HG03135 (cell line): ENCODE measurements around the gene PDXDC1.
"Not testable (repeated sequence)": the region's sequence is repeated elsewhere in the genome, so short reads cannot be mapped to it uniquely, and the experiment has no call there.

ENCODE experiments used
- ATAC-seq: cut with Tn5 transposase; IDR thresholded peaks from one replicate; pipeline ENCODE4 v1.9.1; 2021; ENCODE audit warnings: mild to moderate bottlenecking, moderate library complexity; ENCODE audit not compliant: unreplicated experiment

The PDXDC1 gene

GRCh38 chr16:15008647-15009046, 33.8 kb downstream of the PDXDC1 start:
- not testable (repeated sequence) for ATAC-seq

- not testable (repeated sequence) for ATAC-seq
Observed at GRCh38 chr16:15012941-15013340, 38.1 kb downstream of the PDXDC1 start.

- not testable (repeated sequence) for ATAC-seq
Observed at GRCh38 chr16:15015671-15016070, 40.8 kb downstream of the PDXDC1 start.

- not testable (repeated sequence) for ATAC-seq
Observed at GRCh38 chr16:15016354-15016753, 41.5 kb downstream of the PDXDC1 start.

- ATAC-seq = not testable (repeated sequence)
Observed at GRCh38 chr16:15016951-15017580, 42.2 kb downstream of the PDXDC1 start.

- ATAC-seq = not testable (repeated sequence)
Observed at GRCh38 chr16:15021429-15021828, 46.6 kb downstream of the PDXDC1 start.

- peak; percentile 83 for ATAC-seq
Observed at GRCh38 chr16:15022194-15022593, 47.4 kb downstream of the PDXDC1 start.

GRCh38 chr16:15023381-15024077, 48.7 kb downstream of the PDXDC1 start:
- ATAC-seq = not testable (repeated sequence)

- ATAC-seq = not testable (repeated sequence)
Observed at GRCh38 chr16:15024858-15025199, 50.0 kb downstream of the PDXDC1 start.

GRCh38 chr16:15025234-15025951, 50.6 kb downstream of the PDXDC1 start:
- ATAC-seq = not testable (repeated sequence)

- not testable (repeated sequence) for ATAC-seq
Observed at GRCh38 chr16:15027051-15027450, 52.2 kb downstream of the PDXDC1 start.

- not testable (repeated sequence) for ATAC-seq
Observed at GRCh38 chr16:15027503-15028344, 52.9 kb downstream of the PDXDC1 start.

GRCh38 chr16:15028345-15028715, 53.5 kb downstream of the PDXDC1 start:
- ATAC-seq = not testable (repeated sequence)

GRCh38 chr16:15028801-15029698, 54.2 kb downstream of the PDXDC1 start:
- not testable (repeated sequence) for ATAC-seq

- ATAC-seq = not testable (repeated sequence)
Observed at GRCh38 chr16:15029749-15030148, 54.9 kb downstream of the PDXDC1 start.

GRCh38 chr16:15031179-15031578, 56.4 kb downstream of the PDXDC1 start:
- no peak for ATAC-seq

GRCh38 chr16:15031586-15031985, 56.8 kb downstream of the PDXDC1 start:
- no peak for ATAC-seq

- no peak for ATAC-seq
Observed at GRCh38 chr16:15032547-15033308, 57.9 kb downstream of the PDXDC1 start.

GRCh38 chr16:15033309-15033707, 58.5 kb downstream of the PDXDC1 start:
- ATAC-seq = no peak
